Lung (tissue), 12 donors: Measurements from ENCODE around the gene KNDC1. TPM values are rescaled to one million over a fixed set of nuclear protein-coding genes. Genes with fewer than 3 reads are reported as not detected.

Experiments
- ATAC-seq: fragments of 200-7000 bp; cut with Tn5 transposase; one replicate; pipeline ENCODE4 v1.9.1; 2020; ENCODE audit warnings: moderate number of reproducible peaks; ENCODE audit not compliant: insufficient read depth, low FRiP score
- DNase-seq, 3 donors: peaks; one replicate each; pipeline ENCODE4 v3.0.0-alpha.2; 2013 to 2017
- H3K27ac ChIP-seq, 2 donors: one replicate each; pipeline ENCODE4 v1.5.1; 2013; ENCODE audit warnings: mild to moderate bottlenecking in 2 of 2, moderate library complexity in 2 of 2, control low read depth in 1 of 2, inconsistent platforms in 1 of 2, low read depth in 1 of 2, low read length in 1 of 2
- H3K27me3 ChIP-seq, 3 donors: one replicate each; pipeline ENCODE4 v1.5.1; 2013; ENCODE audit warnings: low read length in 2 of 3; ENCODE audit not compliant: control insufficient read depth in 3 of 3, insufficient read depth in 3 of 3
- H3K36me3 ChIP-seq, 4 donors: one replicate each; pipeline ENCODE4 v1.5.1; 2013; ENCODE audit warnings: low read length in 4 of 4, mild to moderate bottlenecking in 1 of 4, moderate library complexity in 1 of 4; ENCODE audit not compliant: control insufficient read depth in 4 of 4, insufficient read depth in 4 of 4
- H3K4me1 ChIP-seq, 5 donors: one replicate each; pipeline ENCODE4 v1.5.1; 2013; ENCODE audit warnings: low read length in 5 of 5, mild to moderate bottlenecking in 2 of 5, moderate library complexity in 1 of 5; ENCODE audit not compliant: control insufficient read depth in 5 of 5, insufficient read depth in 5 of 5
- H3K4me3 ChIP-seq: one replicate; pipeline ENCODE4 v1.5.1; 2013; ENCODE audit warnings: mild to moderate bottlenecking, control low read depth, moderate library complexity
- H3K9ac ChIP-seq, 2 donors: one replicate each; pipeline ENCODE4 v1.5.1; 2013; ENCODE audit warnings: low read length in 2 of 2, control low read depth in 1 of 2; ENCODE audit not compliant: insufficient read depth in 1 of 2
- H3K9me3 ChIP-seq, 4 donors: one replicate each; pipeline ENCODE4 v1.5.1; 2013; ENCODE audit warnings: low read length in 3 of 4, mild to moderate bottlenecking in 1 of 4, moderate library complexity in 1 of 4; ENCODE audit not compliant: control insufficient read depth in 4 of 4, insufficient read depth in 3 of 4
- CTCF ChIP-seq: IDR thresholded peaks from 2 replicates; pipeline ENCODE4 v1.5.1; 2012; ENCODE audit warnings: mild to moderate bottlenecking; ENCODE audit errors: control extremely low read depth, extremely low read depth
- WGBS, 2 donors: extraction: QIAGEN DNeasy Blood & Tissue Kit; methylation state at CpG; one replicate each; pipeline ENCODE4 v1.1.7; 2013; 5-methylcytosine and 5-hydroxymethylcytosine counted together
- polyA plus RNA-seq, 2 donors: library from polyadenylated mRNA; stranded (reverse); fragments of 200-250 nt; gene quantifications; one replicate each; pipeline ENCODE4 v1.2.1, GENCODE V29; 2013
- total RNA-seq, 2 donors: library from RNA; depleted of rRNA in 1 of 2; stranded (reverse); fragments of >200 nt in 1 of 2; gene quantifications; one replicate each; pipeline ENCODE4 v1.2.1, GENCODE V29; 2014 to 2021
- donor health status: control.
- donor health status: control.
- donor health status: Bipolar disorder and iron deficiency.
- donor health status: healthy.
- donor health status: DM: yes; HTN: yes; CAD: no.

The KNDC1 gene
- total and polyA plus RNA-seq, 4 donors: 3.2 to 21.0 (median 6.7) TPM

GRCh38 chr10:133161486-133162109 lies 1.6 kb downstream of the KNDC1 start:
- 43 to 56% methylated on average over 31 to 33 of the region's 33 CpGs for WGBS, 2 donors
- Histone ChIP-seq H3K4me1 (peaks cover 0 to 23% (median 9%) of the 10 kb centered on the region in 5 donors), H3K9me3 (peaks cover 0 to 2% (median 0%) of the 10 kb centered on the region in 4 donors), H3K27me3 (peaks cover 0 to 5% (median 0%) of the 10 kb centered on the region in 3 donors), H3K27ac (no peak overlapping the region), H3K4me3 (peak overlapping the region; percentile 5), H3K9ac (no peak overlapping the region), H3K36me3 (no peaks in the 10 kb centered on the region)
- no peak for TF ChIP-seq CTCF
- no peak for ATAC-seq
- no peak for DNase-seq

- Histone ChIP-seq H3K27me3 (peaks cover 0 to 5% (median 0%) of the 10 kb centered on the region in 3 donors), H3K9ac (no peak overlapping the region), H3K36me3 (no peaks in the 10 kb centered on the region), H3K4me1 (peaks cover 0 to 31% (median 9%) of the 10 kb centered on the region in 5 donors), H3K4me3 (no peak overlapping the region), H3K9me3 (peaks cover 0 to 3% (median 0%) of the 10 kb centered on the region in 4 donors), H3K27ac (peak overlapping the region in 1 of 2 donors; percentile 21)
- ATAC-seq: no peak
- WGBS, 2 donors: 74 to 86% methylated on average over 22 of the region's 22 CpGs
- TF ChIP-seq CTCF: no peak
- DNase-seq: no peak
Measured at GRCh38 chr10:133162178-133162909, 2.3 kb downstream of the KNDC1 start.

GRCh38 chr10:133162910-133163856 lies 3.2 kb downstream of the KNDC1 start:
- no peaks in the 10 kb centered on the region for H3K36me3 ChIP-seq
- 76 to 83% methylated on average over 21 of the region's 21 CpGs for WGBS, 2 donors
- ATAC-seq: no peak
- no peak for DNase-seq
- peak overlapping the region in 1 of 2 donors; percentile 15 for H3K27ac ChIP-seq
- TF ChIP-seq CTCF: no peak
- peaks cover 0 to 3% (median 0%) of the 10 kb centered on the region in 4 donors for H3K9me3 ChIP-seq
- H3K4me1 ChIP-seq: peaks cover 0 to 33% (median 9%) of the 10 kb centered on the region in 5 donors
- H3K27me3 ChIP-seq: peaks cover 0 to 5% (median 0%) of the 10 kb centered on the region in 3 donors
- H3K9ac ChIP-seq: no peak overlapping the region
- H3K4me3 ChIP-seq: no peak overlapping the region
